Ishikawa (cell line): Measurements from ENCODE around the gene WDR41.

ENCODE experiments used
- CEBPB ChIP-seq: IDR thresholded peaks from 2 replicates; pipeline ENCODE4 v1.6.1; 2012
- CREB1 ChIP-seq: IDR thresholded peaks from 2 replicates; pipeline ENCODE4 v1.6.1; 2012; ENCODE audit warnings: low read depth
- EGR1 ChIP-seq: IDR thresholded peaks from 2 replicates; pipeline ENCODE4 v1.6.1; 2012
- EP300 ChIP-seq: IDR thresholded peaks from 2 replicates; pipeline ENCODE4 v1.6.1; 2012; ENCODE audit warnings: borderline replicate concordance
- FOXM1 ChIP-seq: IDR thresholded peaks from 2 replicates; pipeline ENCODE4 v1.6.1; 2012; ENCODE audit warnings: low read depth, borderline replicate concordance
- NFIC ChIP-seq: IDR thresholded peaks from 2 replicates; pipeline ENCODE4 v1.6.1; 2012
- RAD21 ChIP-seq: IDR thresholded peaks from 2 replicates; pipeline ENCODE4 v1.6.1; 2012; ENCODE audit warnings: low read depth
- TAF1 ChIP-seq: IDR thresholded peaks from 2 replicates; pipeline ENCODE4 v1.6.1; 2012; ENCODE audit warnings: low read depth, mild to moderate bottlenecking
- TCF12 ChIP-seq: IDR thresholded peaks from 2 replicates; pipeline ENCODE4 v1.6.1; 2012; ENCODE audit warnings: low read depth
- TEAD4 ChIP-seq: IDR thresholded peaks from 2 replicates; pipeline ENCODE4 v1.6.1; 2012
- YY1 ChIP-seq: IDR thresholded peaks from 2 replicates; pipeline ENCODE4 v1.6.1; 2012; ENCODE audit warnings: low read depth
- ZBTB7A ChIP-seq: IDR thresholded peaks from 2 replicates; pipeline ENCODE4 v1.6.1; 2012; ENCODE audit warnings: low read depth
- TF ChIP-seq, protein P1 (sequence below): IDR thresholded peaks from 2 replicates; pipeline ENCODE4 v1.6.1; 2012
- TF ChIP-seq, protein P2 (sequence below): IDR thresholded peaks from 2 replicates; pipeline ENCODE4 v1.6.1; 2012; ENCODE audit warnings: low read depth, mild to moderate bottlenecking
- TF ChIP-seq, protein P3 (sequence below): IDR thresholded peaks from 2 replicates; pipeline ENCODE4 v1.6.1; 2012

WDR41 gene

DNA sequence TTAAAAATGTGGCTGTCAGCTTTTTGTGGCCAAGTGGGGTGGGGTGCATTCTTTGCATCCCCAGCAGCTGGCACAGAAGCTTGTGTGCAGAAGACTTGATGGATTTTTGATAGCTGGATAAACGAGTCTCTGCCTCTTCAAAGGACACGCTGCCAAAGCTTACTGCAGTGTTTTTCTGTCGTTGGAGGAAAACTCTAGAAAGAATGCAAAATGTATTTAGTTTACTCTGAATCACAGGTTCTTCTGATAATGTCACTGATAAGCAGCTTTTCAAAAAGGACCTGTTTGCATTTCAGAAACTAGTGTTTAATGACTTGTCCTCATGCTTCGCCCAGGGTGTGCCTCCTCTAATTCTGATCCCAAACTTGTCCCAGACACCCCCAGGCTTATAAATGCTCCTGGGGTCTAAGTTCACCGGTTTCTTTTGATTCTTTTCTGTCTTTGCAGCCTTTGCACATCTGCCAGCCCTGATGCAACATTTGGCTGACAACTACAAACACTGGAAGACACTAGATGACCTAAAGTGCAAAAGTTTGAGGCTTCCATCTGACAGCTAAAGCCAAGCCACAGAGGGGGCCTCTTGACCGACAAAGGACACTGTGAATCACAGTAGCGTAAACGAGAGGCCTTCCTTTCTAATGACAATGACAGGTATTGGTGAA is 66.0 kb downstream of the WDR41 start:
- no peak for TF ChIP-seq TAF1
- TF ChIP-seq, protein P1, sequence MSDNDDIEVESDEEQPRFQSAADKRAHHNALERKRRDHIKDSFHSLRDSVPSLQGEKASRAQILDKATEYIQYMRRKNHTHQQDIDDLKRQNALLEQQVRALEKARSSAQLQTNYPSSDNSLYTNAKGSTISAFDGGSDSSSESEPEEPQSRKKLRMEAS, result no peak
- no peak for TF ChIP-seq EP300
- no peak for TF ChIP-seq ZBTB7A
- no peak for TF ChIP-seq CREB1
- no peak for TF ChIP-seq NFIC
- TF ChIP-seq CEBPB, result no peak

DNA sequence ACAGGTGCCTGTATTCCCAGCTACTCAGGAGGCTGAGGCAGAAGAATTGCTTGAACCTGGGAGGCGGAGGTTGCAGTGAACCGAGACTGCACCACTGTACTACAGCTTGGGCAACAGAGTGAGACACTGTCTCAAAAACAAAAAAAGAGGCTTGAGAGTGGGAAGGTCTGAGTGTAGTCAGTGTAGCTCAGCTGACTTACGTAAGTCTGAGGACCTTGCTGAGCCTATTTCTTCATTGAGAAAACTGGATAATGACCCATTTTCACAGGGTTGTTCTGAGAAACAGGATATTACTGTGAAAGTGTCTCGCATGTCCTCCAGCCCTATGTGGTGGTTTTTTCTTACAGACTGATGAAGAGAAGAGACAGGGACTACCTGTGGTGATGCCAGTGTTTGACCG is 66.7 kb downstream of the WDR41 start:
- TF ChIP-seq ZBTB7A (no peak), EGR1 (no peak), FOXM1 (no peak), TAF1 (no peak), CEBPB (no peak), CREB1 (no peak), NFIC (no peak), RAD21 (no peak), TCF12 (no peak)
- TF ChIP-seq, protein P2, sequence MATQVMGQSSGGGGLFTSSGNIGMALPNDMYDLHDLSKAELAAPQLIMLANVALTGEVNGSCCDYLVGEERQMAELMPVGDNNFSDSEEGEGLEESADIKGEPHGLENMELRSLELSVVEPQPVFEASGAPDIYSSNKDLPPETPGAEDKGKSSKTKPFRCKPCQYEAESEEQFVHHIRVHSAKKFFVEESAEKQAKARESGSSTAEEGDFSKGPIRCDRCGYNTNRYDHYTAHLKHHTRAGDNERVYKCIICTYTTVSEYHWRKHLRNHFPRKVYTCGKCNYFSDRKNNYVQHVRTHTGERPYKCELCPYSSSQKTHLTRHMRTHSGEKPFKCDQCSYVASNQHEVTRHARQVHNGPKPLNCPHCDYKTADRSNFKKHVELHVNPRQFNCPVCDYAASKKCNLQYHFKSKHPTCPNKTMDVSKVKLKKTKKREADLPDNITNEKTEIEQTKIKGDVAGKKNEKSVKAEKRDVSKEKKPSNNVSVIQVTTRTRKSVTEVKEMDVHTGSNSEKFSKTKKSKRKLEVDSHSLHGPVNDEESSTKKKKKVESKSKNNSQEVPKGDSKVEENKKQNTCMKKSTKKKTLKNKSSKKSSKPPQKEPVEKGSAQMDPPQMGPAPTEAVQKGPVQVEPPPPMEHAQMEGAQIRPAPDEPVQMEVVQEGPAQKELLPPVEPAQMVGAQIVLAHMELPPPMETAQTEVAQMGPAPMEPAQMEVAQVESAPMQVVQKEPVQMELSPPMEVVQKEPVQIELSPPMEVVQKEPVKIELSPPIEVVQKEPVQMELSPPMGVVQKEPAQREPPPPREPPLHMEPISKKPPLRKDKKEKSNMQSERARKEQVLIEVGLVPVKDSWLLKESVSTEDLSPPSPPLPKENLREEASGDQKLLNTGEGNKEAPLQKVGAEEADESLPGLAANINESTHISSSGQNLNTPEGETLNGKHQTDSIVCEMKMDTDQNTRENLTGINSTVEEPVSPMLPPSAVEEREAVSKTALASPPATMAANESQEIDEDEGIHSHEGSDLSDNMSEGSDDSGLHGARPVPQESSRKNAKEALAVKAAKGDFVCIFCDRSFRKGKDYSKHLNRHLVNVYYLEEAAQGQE, result no peak
- TF ChIP-seq, protein P1, result no peak
- TF ChIP-seq, protein P3, sequence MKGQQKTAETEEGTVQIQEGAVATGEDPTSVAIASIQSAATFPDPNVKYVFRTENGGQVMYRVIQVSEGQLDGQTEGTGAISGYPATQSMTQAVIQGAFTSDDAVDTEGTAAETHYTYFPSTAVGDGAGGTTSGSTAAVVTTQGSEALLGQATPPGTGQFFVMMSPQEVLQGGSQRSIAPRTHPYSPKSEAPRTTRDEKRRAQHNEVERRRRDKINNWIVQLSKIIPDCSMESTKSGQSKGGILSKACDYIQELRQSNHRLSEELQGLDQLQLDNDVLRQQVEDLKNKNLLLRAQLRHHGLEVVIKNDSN, result no peak

DNA sequence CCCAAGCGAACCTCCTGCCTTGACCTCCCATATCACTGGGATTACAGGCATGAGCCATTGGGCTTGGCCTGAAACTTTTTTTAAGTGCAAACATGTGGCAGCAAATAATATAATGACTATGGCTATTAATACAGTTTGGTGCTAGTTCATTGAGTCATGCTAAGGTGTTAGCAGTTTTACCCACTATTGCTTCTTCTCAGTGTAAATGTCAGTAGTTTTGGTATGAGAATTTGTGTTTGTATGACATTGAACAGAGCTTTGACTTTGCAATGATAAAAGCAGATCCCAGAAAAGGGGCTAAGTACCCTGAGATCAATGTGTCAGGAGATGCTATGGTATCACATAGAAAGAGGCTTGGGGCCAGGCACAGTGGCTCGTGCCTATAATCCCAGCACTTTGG is 67.2 kb downstream of the WDR41 start:
- TF ChIP-seq, protein P1, result no peak
- TF ChIP-seq TEAD4 (no peak), NFIC (no peak), EP300 (no peak), CEBPB (no peak), TAF1 (no peak), ZBTB7A (no peak), TCF12 (no peak), CREB1 (no peak), YY1 (no peak), EGR1 (no peak), FOXM1 (no peak)
- TF ChIP-seq, protein P3, result no peak
- TF ChIP-seq, protein P2, result no peak

DNA sequence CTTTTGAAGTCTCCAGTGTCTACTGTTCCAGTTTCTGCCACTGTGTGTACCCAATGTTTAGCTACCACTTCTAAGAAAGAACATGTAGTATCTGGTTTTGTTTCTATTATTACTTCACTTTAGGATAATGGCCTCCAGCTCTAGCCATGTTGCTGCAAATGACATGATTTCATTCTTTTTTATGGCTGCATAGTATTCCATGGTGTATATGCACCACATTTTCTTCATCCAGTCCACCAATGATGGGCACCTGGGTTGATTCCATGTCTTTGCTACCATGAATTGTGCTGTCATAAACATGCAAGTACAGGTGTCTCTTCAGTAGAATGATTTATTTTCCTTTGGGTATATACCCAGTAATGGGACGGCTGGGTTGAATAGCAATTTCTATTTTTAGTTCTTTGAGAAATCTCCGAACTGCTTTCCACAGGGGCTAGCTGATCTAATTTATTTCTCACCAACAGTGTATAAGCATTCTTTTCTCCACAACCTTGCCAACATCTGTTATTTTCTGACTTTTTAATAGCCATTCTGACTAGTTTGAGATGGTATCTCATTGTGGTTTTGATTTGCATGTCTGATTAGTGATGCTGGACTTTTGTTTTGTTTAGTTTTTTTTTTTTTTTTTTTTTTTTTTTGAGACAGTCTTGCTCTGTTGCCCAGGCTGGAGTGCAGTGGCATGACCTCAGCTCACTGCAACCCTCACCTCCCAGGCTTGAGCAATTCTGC is 68.9 kb downstream of the WDR41 start:
- TF ChIP-seq CEBPB (no peak), TAF1 (no peak), TEAD4 (no peak), TCF12 (no peak), NFIC (no peak)
- TF ChIP-seq, protein P3, result no peak

DNA sequence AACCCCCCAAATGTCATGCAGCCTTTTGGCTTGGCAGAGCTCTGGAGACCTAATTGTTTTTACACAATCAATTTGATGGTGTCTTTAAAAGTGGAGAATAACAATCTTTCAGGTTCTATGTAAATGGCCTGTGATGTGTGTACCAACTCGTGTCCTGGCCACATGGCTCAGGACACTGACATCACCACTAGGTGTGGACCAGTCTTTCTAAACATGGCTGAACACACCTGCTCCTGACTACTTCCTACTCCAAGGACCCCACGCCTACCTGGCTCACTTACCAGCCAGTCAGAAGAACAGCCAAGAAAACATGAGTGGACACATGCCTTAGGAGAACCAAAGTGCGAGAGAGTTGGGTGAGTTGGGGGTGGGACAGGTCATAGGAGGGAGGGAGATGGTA is 71.2 kb downstream of the WDR41 start:
- TF ChIP-seq EGR1 (no peak), NFIC (no peak), CEBPB (no peak), YY1 (no peak), ZBTB7A (no peak), TEAD4 (no peak), EP300 (no peak), RAD21 (no peak), TCF12 (no peak), CREB1 (no peak), TAF1 (no peak), FOXM1 (no peak)
- TF ChIP-seq, protein P3, result no peak
- TF ChIP-seq, protein P2, result no peak
- TF ChIP-seq, protein P1, result no peak
